SH-SY5Y (cell line): ENCODE data around the gene MAP3K7.

Experiments used
- GATA2 ChIP-seq: IDR thresholded peaks from 2 replicates; pipeline ENCODE4 v1.6.1; 2011; ENCODE audit warnings: mild to moderate bottlenecking, low read depth, low read length
- GATA3 ChIP-seq: IDR thresholded peaks from 2 replicates; pipeline ENCODE4 v1.6.1; 2011; ENCODE audit warnings: low read depth, mild to moderate bottlenecking, low read length, moderate library complexity

MAP3K7 gene

DNA sequence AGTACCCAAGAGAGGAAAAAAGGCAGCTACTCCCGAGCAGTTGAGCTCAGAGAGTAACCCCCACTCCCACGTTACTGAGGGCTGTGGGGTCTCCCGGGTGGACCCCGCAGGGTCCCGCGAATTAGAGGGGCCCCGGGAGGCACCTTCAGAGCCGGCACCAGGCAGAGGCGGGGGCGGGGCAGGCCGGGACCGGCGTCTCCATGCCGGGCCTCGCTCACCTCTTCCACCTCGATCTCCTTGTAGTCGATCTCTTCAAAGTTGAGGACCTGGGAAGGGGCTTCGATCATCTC is 381 bp downstream of the MAP3K7 start:
- TF ChIP-seq GATA3 (no peak), GATA2 (no peak)

DNA sequence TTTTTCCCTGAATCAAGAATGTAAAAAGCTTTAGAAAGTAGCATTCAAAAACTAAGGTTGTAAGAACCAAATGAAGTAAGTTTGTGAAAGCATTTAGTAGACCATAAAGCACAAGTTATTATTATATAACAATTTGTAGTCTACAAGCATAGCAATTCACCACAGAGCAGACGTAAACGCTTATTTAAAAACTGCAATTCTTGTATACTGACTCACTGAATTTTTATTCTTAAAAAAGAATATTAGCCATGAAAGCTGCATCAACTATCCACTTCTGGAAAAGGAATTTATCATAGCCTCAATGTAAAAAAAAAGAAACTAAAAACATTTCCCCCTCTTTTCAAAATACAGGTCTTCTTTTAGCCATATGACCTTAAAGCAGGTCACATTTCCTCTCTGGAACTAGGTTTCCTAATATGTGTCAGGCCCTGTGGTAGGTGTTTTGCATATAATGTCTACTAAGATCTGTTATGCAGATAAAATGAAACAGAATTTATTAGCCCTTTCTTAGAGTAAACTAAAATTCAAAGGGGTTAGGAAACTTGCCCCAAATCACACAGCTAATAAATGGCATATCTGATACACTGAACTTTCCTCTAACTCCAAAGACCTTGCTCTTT is 2.1 kb downstream of the MAP3K7 start:
- TF ChIP-seq GATA3 (no peak), GATA2 (no peak)

DNA sequence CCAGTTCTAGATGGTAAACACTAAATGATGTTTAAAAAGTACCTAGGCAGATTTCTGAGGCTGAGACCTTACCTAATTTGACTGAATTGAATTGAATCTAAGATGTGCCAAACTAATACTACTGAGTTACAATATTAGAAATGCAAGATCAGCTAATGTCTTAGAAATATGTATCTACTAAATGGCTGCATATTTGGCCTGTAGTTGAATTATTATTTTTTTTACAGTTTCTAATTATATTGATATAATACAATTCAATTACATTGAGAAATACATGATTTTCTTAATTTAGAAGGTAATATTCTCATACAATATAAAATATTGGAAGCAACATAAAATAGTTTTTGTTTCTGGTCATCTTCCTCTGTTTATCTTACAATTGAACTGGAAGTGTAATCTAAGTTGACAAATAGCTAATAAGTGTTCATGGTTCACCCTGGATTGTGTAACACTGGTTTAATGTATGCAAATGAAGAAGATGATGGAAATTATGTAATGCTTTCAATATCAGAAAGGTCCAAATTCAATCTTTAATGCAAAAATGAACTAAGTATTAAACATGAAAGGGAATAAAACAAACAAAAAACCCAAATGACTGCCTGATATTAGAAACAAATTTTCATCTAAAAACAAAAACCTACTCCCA is 2.9 kb downstream of the MAP3K7 start:
- TF ChIP-seq GATA2 (no peak), GATA3 (no peak)

DNA sequence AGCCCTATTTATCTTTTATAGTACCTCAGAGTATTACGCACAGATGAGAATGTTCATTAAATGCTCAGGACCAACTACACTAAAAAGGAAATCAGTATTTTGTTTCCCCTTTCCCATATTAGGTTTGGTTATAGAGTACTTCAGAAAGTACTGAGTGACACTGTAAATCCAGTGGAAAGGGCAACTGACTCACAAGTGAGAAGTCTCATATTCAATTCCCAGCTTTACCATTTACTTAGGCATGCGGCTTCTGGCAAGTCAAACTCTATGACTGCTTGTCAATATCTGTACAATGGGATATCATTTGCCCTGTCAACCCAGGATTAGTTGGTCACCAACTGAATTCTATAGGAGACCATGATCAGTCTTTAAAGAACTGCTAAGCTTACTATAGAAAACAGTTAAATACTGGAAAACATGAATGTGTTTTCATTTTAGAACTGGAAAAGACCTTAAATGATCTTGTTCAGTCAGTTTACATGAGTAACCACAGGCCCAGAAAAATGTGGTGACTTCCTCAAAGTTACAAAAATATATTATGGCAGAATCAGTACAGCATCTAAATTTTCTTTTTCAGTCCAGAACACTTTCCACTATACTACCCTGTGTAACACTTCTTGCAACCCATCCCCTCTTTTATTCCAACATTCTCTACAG is 3.6 kb downstream of the MAP3K7 start:
- TF ChIP-seq GATA3 = no peak
- no peak for TF ChIP-seq GATA2

DNA sequence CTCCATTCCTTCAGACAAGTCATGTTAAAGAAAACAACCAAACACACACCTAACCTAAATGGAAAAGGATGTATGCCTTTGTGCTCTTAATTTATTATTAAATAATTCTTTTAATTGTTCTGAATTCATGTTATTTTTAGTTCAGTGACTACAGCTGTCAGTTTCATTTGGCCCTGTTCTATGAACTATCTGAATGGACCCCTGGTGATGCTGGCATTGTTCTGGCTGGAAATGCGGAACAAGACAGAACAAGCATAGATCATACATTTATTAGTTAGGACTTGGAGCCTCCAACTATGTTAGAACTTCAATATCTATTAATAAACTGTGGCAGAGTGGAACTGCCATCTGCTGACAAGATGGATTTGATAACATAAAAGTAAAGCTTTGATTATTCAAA is 5.7 kb downstream of the MAP3K7 start:
- no peak for TF ChIP-seq GATA3
- TF ChIP-seq GATA2 = no peak

DNA sequence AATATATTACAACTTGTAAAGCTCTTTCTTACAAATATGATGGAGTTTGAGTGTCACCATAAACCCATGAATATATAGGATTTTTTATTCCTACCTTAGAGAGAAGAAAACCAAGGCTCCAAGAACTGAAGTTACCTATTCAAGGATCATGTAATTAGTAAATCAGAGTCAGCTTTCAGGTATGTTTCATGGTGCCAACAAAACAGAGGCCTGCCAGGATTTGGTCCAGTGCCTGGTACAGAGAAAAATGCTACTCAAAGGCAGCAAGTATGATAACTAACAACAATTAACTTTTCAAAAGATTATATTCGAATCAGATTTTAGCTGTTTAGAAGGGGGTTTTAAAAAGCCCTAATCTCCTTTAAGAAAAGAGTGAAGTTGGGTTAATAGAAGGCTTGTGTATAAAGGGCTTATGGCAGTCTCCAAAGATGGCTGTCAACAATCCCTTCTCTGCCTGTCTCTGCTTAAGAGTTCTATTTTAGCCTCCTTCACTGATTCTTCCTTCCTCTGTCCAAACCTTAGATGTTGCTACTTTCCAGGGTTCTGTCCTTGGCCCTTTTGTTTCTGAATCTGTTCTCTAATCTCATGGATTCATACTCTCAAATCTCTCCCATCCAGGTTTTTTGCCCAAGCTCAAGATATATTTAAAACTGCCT is 7.8 kb downstream of the MAP3K7 start:
- no peak for TF ChIP-seq GATA2
- TF ChIP-seq GATA3 = no peak

DNA sequence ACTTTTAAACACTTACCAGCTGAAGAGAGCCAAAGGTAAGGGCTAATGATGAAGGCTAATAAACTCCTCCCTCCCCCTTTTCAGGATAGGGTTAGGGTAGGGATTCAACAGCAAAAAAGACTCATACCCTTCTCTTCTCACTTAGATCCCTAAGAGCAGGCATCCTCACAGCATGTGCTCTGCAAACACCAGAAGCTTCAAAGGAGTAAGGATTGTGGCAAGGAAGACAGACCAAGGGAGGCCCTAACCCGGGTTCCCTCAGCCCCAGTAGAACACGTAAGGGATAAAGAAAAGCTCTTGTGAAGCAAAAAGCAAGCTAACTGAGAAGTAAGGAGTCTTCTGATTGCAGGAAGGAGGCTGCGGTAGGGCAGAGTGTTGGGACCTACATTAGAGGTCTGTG is 11.6 kb downstream of the MAP3K7 start:
- TF ChIP-seq GATA3 = no peak
- TF ChIP-seq GATA2 = no peak

DNA sequence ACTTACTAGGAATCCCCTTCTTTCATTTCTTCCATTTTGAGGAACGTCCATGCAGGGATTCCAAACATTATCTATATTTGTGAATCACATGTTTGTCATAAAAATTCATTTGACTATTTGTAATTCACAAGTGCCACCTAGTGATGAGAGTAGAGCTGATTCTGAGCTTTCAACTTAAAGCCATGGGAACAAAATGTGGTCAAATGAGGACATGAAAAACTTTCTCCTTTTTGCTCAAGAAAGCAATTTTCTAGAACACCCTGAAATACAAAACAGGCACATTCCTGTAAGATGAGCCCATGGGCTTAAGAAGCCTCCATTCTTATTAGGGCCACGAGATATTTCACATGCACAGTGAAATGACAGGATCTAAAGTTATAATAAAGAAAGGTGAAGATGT is 12.3 kb downstream of the MAP3K7 start:
- TF ChIP-seq GATA3 = no peak
- no peak for TF ChIP-seq GATA2

DNA sequence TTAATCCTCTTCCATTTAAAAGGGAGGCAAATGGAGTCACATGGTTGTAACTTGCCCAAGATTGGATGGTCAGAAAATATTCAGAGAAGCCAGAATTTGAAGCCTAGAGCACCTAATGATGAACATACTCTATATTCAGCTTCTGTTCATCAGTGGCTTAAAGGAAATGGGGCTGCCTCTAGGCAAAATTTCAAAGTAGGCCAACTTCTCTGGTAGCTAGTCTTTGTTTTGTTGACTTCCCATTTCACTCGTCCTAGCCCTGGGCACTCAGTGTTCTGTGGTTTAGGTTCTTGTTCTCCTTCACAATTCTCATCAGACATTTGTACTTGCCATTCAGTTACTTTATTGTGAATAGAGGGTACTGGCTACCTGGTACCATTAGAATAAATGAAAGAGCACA is 13.2 kb downstream of the MAP3K7 start:
- TF ChIP-seq GATA2 (no peak), GATA3 (no peak)

DNA sequence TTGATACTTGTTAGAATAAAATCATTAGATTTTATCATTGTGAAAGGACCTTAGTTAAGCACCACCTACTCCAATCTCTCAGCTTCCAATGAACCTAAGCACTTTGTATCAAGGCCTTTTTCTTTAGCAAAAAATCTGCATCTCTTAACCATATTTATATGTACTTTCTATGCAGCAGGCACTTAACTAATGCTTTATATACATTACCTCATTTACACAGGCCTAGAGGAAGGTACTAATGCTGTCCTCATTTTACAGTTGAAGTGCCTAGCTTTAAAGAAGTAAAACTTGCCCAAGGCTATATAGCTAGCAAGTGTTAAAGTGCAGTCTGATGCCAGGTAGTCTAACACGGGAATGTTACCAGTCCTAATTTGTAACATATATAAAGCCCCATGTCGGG is 14.0 kb downstream of the MAP3K7 start:
- TF ChIP-seq GATA2 = no peak

DNA sequence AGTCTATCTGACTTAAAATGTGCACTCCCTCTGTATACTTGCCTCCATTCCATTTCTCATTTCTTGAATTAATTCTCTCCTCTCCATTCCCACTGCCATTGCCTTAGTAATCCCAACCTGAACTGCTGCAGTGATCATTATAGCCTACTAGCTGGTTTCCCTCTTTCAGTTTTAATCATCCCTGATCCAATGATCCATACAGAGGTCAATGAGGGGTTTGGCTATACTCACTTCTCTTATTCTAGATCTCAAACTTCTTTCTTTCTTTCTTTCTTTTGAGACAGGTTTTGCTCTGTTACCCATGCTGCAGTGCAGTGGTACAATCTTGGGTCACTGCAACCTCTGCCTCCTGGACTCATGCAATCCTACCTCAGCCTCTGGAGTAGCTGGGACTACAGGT is 17.6 kb downstream of the MAP3K7 start:
- no peak for TF ChIP-seq GATA2

DNA sequence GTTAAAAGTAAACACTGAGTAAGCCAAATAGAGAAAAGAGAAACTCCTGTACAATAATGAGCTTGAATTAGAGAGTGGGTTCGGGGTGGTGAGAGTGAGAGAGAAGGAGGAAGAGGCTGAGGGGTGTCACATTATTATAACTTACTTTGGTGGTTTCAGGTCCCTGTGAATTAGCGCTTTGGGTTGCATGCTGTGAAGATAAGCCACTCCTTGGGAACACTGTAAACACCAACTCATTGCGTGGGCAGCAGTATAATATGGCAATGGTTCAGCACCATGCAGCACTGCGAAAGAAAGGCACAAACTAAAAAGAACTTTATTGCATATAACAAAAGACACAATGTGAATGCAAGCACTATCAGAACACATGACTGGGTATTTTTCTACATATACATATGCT is 26.9 kb downstream of the MAP3K7 start:
- TF ChIP-seq GATA3 (no peak), GATA2 (no peak)

DNA sequence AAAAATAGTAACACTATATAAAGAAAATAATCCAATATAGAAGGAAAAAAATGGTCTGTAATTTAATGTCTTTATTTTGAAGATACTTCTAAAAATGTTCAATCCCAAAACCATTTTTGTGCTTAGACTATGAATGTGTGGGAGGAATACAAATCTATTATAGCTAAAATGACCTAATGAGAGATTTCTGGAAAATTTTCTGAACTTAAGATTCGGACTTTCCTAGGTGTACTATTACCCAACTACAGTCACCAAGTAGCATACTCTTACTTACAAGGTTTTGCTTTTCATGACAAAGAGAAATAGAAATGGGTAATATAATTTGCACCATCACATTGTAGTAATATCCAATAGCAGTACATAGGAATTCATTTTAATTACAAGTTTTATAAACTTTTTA is 29.9 kb downstream of the MAP3K7 start:
- no peak for TF ChIP-seq GATA2
- no peak for TF ChIP-seq GATA3

DNA sequence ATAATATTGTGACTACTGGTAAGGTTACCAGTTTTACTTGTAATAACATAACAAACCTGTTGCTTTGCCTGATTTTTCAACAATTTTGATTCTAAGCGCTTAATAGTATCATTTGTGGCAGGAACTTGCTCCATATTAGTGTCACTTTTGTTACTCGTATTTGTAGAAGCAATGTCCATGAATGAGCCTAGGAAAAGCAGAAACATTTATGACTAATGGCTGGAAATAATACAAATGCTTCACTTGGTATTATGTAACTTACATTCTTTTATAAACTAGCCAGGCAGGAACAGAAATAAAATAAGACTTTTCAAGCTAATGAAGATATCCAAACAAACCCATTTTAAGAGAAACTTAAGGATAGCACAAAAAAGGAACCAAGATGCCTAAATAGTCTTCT is 38.9 kb downstream of the MAP3K7 start:
- TF ChIP-seq GATA3 (no peak), GATA2 (no peak)

DNA sequence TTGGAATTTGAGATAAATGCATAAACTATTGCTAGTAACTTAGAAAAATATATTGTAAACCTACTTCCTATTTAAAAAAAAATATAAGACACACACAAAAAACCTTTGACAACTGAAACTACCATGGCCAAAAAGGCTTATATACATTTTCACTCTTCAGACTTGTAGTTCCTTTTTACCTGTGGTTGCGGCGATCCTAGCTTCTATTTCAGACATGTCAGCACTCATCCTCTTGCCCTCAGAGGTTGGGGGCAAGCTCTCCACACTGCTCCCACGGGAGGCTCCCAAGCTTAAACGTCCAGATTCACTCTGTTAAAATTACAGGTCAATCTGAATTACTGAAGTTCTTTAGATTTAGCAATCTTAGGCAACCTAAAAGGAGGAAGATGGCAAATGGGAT is 39.8 kb downstream of the MAP3K7 start:
- TF ChIP-seq GATA2 (no peak), GATA3 (no peak)

DNA sequence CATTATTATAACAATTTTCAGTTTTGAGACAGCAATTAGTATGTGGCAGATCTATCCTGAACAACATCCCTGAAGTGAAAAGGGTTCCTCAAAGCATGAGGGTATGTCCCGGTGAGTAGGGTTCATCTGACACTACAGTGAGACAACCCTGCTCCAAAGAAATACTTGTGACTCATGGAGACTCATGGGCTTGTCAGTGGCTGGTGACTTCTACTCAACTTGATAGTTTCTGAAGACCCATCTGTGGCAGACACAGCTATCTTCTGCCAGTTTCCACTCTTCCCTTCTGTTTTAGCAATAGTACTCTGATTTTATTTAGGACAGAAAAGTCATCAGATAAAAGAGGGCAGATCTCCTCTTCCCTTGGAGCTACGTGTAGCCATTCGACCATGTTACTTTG is 41.4 kb downstream of the MAP3K7 start:
- TF ChIP-seq GATA3 (no peak), GATA2 (no peak)
